ENCODE results near the gene PPBP.

DNA sequence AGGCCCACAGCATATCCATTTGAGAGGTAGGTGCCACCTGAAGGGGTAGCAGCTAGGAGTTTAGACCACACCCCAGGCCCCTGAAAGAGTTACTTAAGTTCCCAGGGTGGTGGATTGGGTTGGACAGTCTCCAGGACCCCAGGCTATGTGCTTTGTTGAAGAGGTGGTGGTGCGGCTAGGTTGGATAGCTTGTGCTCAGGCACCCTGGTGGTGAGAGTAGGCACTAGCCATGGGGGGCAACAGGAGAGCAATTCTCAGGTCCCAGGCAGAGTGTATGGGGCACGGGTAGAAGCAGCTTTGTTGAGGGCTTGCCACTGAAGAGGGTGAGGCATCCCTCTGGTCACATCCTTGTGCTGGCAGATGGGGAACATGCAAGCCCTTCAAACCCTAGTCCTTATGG is 11.8 kb downstream of the PPBP start:
- TF ChIP-seq, protein P1, sequence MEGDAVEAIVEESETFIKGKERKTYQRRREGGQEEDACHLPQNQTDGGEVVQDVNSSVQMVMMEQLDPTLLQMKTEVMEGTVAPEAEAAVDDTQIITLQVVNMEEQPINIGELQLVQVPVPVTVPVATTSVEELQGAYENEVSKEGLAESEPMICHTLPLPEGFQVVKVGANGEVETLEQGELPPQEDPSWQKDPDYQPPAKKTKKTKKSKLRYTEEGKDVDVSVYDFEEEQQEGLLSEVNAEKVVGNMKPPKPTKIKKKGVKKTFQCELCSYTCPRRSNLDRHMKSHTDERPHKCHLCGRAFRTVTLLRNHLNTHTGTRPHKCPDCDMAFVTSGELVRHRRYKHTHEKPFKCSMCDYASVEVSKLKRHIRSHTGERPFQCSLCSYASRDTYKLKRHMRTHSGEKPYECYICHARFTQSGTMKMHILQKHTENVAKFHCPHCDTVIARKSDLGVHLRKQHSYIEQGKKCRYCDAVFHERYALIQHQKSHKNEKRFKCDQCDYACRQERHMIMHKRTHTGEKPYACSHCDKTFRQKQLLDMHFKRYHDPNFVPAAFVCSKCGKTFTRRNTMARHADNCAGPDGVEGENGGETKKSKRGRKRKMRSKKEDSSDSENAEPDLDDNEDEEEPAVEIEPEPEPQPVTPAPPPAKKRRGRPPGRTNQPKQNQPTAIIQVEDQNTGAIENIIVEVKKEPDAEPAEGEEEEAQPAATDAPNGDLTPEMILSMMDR (IDR thresholded peaks at IDR 0.05) = no peak
- TF ChIP-seq POLR2AphosphoS5 (IDR thresholded peaks at IDR 0.05) (no peak), POLR2A (IDR thresholded peaks at IDR 0.05) (no peak)

All from transverse colon (tissue), 4 donors.